H7 (cell line): ENCODE results near the gene CHD9NB. TPM values are rescaled to one million over a fixed set of nuclear protein-coding genes. Genes with fewer than 3 reads are reported as not detected.
"Not testable (repeated sequence)": the region's sequence is repeated elsewhere in the genome, so short reads cannot be mapped to it uniquely, and the experiment has no call there.

Experiments
- DNase-seq: peaks from one replicate; pipeline ENCODE4 v3.0.0; 2012
- H3K27me3 ChIP-seq: 2 replicates; pipeline ENCODE4 v1.6.0; 2011; ENCODE audit warnings: mild to moderate bottlenecking, low read length; ENCODE audit not compliant: control insufficient read depth, insufficient read depth
- H3K36me3 ChIP-seq: replicated peaks from 2 replicates; pipeline ENCODE4 v1.5.1; 2011; ENCODE audit warnings: low read length; ENCODE audit not compliant: control insufficient read depth, insufficient read depth
- H3K4me3 ChIP-seq: 2 replicates; pipeline ENCODE4 v1.5.1; 2011; ENCODE audit warnings: low read depth, mild to moderate bottlenecking, control low read depth, low read length, moderate library complexity; ENCODE audit not compliant: insufficient read depth
- total RNA-seq: library from RNA; depleted of rRNA; stranded (reverse); fragments of >200 nt; shearing (Covaris generic); gene quantifications from 2 replicates; pipeline ENCODE4 v1.2.3, GENCODE V29; 2014

Gene CHD9NB
- total RNA-seq, 1 experiment from 2014 or later = 2.0 TPM

DNA sequence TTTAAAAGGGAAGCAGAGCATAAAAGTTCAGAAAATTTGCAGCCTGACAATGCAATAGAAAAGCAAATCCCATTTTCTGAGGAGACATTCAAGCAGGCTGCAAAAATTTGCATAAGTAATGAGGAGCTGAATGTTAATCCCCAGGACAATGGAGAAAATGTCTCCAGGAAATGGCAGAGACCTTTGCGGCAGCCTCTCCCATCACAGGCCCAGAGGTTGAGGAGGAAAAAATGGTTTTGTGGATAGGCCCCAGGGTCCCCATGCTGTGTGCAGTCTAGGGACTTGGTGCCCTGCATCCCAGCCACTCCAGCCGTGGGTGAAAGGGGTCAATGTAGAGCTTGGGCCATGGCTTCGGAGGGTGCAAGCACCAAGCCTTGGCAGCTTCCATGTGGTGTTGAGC is 21.6 kb upstream of the CHD9NB start:
- not testable (repeated sequence) for H3K36me3 ChIP-seq, H3K27me3 ChIP-seq, DNase-seq, H3K4me3 ChIP-seq

DNA sequence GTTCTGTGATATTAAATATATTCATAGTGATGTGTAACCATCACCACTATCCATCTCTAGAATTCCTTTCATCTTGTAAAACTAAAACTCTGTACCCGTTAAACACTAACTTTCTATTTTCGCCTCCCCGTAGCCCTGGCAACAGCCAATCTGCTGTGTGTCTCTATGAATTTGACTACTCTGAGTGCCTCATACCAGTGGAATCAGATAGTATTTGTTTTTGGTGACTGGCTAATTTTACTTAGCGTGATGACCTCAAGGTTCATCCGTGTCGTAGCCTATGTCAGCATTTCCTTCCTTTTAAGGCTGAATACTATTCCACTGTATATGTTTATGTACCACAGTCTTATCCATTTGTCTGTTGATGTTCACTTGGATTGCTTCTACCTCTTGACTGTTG is 20.3 kb upstream of the CHD9NB start:
- H3K4me3 ChIP-seq = no peak overlapping the region
- no peak for DNase-seq
- no peaks in the 10 kb centered on the region for H3K27me3 ChIP-seq
- peaks cover 3% of the 10 kb centered on the region; the same call in 1 of the 2 replicates for H3K36me3 ChIP-seq

DNA sequence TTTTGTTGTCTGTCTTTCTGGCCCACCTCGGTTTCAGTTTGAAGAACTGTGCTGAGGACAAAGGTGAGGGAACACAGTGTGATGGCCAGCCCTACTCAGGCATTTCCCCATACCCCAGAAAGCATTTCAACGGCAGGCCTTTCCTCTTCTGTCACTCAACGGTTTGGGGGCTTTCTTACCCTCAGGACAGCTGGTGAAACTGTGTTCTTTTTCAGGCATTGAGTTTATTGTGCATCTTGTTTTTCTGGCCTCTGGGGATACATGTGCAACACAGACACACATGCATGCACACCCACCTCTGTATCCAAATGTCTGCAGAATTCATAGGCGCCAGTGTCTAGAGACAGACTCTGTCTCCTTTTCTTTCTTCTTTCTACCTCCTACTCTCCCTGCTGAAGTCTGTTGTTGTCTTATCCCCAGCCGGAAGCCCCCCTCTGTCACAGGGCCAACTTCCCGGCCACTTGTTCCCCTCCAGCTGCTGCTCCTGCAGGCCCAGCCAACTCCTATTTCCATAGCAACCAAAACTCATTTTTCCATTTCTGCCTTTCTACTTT is 19.1 kb upstream of the CHD9NB start:
- Histone ChIP-seq H3K4me3 (no peak overlapping the region), H3K36me3 (peaks cover 3% of the 10 kb centered on the region; the same call in 1 of the 2 replicates), H3K27me3 (no peaks in the 10 kb centered on the region)
- DNase-seq = no peak

DNA sequence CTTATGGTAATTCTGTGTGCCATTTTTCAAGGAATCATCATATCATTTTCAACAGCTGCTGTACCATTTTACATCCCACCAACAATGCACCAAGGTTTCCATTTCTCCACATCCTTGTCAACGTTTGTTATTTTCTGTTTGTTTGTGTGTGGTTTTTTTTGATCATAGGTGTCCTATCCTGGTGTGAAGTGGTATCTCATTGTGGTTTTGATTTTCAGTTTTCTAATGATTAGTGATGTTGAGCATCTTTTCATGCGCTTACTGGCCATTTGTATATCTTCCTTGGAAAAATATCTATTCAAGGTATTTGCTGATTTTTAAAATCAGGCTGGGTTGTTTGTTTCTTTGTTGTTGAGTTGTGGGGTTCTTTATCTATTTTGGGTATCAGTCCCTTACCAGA is 17.1 kb upstream of the CHD9NB start:
- Histone ChIP-seq H3K36me3 (peaks cover 3% of the 10 kb centered on the region; the same call in 1 of the 2 replicates), H3K27me3 (no peaks in the 10 kb centered on the region), H3K4me3 (no peak overlapping the region)
- DNase-seq = no peak

DNA sequence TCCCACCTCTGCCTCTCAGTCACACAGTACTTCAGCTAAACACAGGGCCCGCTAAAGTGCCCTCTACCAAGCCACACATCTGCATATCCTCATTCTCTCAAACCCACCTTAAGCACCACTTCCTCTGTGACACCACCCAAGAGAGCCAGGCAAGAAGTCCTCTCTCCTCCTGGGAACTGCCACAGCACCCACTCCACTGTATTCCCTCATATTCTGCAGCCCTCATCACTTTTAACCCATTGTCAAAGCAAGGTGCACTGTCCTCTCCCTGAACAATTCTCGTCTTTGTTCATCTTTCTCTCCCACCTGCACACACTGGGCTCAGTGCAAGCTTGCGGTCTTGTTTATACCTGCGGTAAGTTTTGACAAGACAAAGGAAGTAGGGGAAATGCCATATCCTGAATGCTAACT is 15.7 kb upstream of the CHD9NB start:
- no peak for DNase-seq
- Histone ChIP-seq H3K27me3 (no peaks in the 10 kb centered on the region), H3K36me3 (peaks cover 3% of the 10 kb centered on the region; the same call in 1 of the 2 replicates), H3K4me3 (no peak overlapping the region)

DNA sequence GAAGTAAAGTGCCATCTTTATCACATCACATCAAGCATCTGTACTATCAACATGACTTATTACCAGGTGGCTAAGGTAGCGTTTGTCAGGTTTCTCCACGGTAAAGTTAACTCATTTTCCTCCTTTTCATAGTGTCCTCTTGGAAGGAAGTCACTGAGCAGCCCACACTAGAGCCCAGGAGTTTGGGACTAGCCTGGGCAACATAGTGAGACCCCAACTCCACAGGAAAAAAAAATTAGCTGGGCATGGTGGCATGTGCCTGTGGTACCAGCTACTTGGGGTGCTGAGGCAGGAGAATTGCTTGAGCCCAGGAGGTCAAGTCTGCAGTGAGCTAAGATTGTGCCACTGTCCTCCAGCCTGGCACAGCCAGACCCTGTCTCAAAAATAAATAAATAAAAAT is 15.0 kb upstream of the CHD9NB start:
- Histone ChIP-seq H3K36me3 (peaks cover 3% of the 10 kb centered on the region; the same call in 1 of the 2 replicates), H3K27me3 (no peaks in the 10 kb centered on the region), H3K4me3 (no peak overlapping the region)
- no peak for DNase-seq

DNA sequence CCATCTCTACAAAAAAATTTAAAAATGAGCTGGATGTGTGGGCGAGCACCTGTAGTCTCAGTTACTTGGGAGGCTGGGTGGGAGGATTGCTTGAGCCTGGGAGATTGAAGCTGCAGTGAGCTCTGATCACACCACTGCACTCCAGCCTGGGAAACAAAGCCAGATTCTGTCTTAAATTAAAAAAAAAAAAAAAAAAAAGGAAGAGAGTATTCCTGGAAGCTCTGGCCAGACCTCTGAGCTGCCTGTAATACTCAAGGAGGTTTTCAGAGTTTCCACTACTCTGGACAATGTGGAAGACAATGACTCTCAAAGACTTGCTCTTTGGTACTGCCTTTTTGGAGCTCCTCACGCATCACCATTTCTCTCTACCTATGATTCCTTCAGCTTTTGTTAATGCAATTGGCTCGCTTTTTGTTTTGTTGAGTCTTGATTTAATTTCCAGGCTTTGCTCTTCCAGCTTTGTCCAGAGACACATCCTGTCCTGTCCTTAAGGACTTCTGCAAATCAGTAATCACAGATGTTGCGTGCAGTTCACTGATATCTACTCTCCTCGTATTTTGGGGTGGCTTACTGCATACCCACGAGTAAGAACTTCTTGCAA is 12.9 kb upstream of the CHD9NB start:
- no peak overlapping the region for H3K4me3 ChIP-seq
- DNase-seq = no peak
- H3K36me3 ChIP-seq = peaks cover 3% of the 10 kb centered on the region; the same call in 1 of the 2 replicates
- no peaks in the 10 kb centered on the region for H3K27me3 ChIP-seq

DNA sequence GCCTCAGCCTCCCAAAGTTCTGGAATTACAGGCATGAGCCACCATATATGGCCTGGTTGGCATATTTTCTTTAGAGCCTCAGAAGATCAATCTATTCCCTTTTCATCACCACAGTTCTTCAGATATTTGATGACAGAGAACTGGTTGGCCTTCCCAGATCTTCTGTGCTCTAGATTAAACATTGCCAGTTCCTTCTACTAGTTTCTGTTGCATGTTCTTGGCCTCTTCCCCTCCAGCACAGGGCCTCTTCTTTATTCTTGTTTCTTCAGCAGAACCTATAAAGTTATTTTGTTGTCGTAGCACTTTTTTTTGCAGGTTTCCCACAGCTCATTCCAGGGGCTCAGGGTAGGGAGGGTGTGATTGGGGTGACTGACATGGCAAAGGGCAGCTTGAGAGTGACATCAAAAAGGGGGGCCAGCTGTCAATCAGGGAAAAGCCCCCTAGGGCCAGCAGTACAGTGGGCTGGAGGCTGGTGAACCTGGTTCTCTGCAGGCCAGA is 11.4 kb upstream of the CHD9NB start:
- DNase-seq = no peak
- Histone ChIP-seq H3K36me3 (peaks cover 3% of the 10 kb centered on the region; the same call in 1 of the 2 replicates), H3K27me3 (no peaks in the 10 kb centered on the region), H3K4me3 (no peak overlapping the region)

DNA sequence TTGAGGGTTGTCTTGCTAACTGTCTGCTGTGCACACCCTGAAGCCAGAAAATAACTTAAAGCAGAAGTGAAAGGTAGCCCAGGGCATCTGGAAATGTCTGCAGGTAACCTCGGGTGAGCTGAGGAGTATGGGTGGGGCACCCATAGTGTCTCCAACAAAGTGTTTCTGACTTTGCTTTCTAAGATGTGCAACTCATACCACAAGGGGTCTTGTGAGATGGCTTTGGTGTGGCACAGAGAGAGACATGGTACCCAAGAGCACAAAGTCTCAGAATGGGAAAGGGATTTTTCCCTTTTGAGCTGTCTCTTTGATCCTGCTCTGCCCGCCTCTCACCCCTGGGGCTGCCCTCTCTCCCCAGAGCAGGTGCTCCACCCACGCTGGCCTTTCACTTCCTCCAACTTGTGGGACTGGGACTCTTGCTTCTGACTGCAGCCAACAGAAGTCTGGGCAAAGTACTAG is 9.0 kb upstream of the CHD9NB start:
- Histone ChIP-seq H3K36me3 (no peaks in the 10 kb centered on the region), H3K27me3 (no peaks in the 10 kb centered on the region), H3K4me3 (no peak overlapping the region)
- DNase-seq = no peak

DNA sequence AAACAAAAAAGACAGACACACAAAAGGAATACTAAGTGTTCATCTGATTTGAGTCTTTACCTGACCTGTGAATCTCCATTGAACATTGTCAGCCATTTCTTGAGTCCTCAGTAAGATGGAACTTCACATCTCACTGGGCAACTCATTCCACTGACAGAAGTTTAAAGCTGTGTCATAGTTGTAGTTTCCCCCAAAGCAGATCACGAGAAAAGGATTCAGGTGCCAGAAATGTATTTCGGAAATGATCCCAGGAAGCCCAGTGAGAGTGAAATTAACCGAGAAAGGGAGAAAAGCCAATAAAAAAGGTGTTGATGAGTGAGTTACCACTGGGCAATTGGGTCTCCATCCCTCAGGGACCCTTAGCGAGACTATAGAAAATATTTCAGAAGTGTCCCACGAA is 8.6 kb upstream of the CHD9NB start:
- Histone ChIP-seq H3K27me3 (no peaks in the 10 kb centered on the region), H3K36me3 (no peaks in the 10 kb centered on the region), H3K4me3 (no peak overlapping the region)
- no peak for DNase-seq

DNA sequence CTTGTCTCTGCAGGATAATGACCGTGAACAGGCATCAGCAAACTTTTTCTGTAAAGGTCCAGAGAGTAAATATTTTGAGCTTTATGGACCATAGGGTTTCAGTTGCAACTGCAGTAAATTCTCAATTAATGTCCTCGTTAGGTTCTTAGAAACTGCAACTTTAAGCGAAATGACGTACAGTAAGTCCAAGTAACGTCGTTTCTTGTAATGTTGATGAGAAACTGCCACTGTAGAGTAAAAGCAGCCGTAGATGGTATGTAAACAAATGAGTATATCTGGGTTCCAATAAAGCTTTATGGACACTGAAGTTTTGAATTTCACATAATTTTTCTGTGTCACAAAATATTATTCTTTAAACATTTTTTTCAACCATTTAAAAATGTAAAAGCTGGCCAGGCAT is 7.0 kb upstream of the CHD9NB start:
- DNase-seq = no peak
- Histone ChIP-seq H3K36me3 (no peaks in the 10 kb centered on the region), H3K4me3 (no peak overlapping the region), H3K27me3 (no peaks in the 10 kb centered on the region)

DNA sequence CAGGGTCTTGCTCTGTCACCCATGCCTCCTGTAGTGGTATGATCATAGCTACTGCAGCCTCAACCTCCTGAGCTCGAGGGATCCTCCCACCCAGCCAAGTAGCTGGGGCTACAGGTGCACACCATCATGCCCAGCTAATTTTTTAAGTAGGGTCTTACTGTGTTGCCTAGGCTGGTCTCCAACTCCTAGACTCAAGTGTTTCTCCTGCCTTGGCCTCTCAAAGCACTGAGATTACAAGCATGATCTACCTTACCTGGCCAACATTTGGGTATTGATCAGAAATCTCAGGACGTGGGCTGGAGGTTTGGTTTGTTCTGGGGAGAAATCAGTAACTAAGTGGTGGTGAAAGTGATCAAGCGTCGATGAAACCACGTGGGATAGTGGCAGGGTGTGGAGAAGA is 6.2 kb upstream of the CHD9NB start:
- DNase-seq = no peak
- no peaks in the 10 kb centered on the region for H3K36me3 ChIP-seq
- no peaks in the 10 kb centered on the region for H3K27me3 ChIP-seq
- H3K4me3 ChIP-seq = no peak overlapping the region

DNA sequence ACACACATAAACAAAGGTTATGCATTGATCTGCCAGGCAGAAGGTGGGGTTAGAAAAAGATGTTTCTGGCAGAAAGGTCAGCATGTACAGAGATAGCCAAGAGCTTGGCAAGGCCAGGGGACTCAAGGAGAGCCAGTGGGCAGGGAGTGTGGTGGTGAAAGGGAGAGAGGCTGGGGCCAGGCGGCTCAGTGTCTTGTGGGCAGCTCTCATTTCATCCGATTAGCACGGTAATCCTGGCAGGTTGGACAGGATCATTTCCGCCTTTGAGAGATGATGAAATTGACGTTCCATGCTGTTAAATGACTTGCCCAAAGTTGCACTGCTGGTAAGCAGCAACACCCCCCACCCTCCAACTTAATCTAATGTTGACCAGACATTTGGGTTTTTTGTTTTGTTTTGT is 5.7 kb upstream of the CHD9NB start:
- DNase-seq = no peak
- no peaks in the 10 kb centered on the region for H3K36me3 ChIP-seq

DNA sequence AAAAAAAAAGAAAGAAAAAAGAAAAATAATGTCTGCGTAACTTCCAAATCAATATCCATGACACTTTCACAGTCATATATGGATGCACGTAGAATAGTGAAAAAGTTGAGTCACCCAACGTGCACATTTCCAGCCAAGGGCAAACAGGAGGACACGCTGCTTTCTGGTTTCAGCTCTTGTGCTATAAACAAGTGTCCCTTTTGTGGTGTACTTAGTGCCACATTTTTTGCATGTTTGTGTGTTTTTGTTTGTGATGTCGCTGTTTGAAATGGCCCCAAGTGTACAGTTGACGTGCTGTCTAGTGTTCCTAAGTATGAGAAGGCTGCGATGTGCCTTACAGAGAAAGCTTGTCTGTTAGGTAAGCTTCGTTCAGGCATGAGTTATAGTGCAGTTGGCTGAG is 5.0 kb upstream of the CHD9NB start:
- no peak for DNase-seq
- no peak overlapping the region for H3K4me3 ChIP-seq
- H3K36me3 ChIP-seq = no peaks in the 10 kb centered on the region
- H3K27me3 ChIP-seq = no peaks in the 10 kb centered on the region

More for the DNA sequence above, 5.7 kb upstream of the CHD9NB start:
- no peaks in the 10 kb centered on the region for H3K27me3 ChIP-seq
- H3K4me3 ChIP-seq = no peak overlapping the region

DNA sequence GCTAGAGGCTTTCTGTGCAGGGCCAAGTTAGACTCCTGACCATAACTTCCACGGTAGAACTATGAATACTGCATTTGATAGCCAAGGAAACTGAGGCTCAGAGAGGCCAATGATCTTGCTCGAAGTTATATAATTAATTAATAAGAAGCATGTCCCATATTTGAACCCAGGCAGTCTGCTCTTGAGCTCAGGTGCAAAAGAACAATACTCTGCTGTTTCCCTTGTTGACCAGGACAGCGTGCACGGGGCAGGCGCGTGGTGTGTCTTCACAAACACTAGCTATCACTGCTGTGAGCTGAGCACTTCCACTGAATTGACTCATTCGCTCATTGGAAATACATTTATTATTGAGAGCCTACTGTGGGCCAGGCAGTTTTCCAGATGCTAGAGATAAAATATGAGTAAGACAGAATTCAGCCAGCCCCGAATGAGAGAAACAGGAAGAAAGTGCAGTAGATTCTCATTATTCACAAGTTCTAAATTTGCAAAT is 3.7 kb upstream of the CHD9NB start:
- Histone ChIP-seq H3K4me3 (no peak overlapping the region), H3K36me3 (no peaks in the 10 kb centered on the region), H3K27me3 (no peaks in the 10 kb centered on the region)
- no peak for DNase-seq
